Activated T-cell treated with anti-CD3 and anti-CD28 coated beads for 24 hours (primary cell): ENCODE data around the gene S100A6.

Experiments used
- DNase-seq: peaks from one replicate; pipeline ENCODE4 v3.0.0-alpha.2; 2020; ENCODE audit warnings: low read depth

S100A6 gene

DNA sequence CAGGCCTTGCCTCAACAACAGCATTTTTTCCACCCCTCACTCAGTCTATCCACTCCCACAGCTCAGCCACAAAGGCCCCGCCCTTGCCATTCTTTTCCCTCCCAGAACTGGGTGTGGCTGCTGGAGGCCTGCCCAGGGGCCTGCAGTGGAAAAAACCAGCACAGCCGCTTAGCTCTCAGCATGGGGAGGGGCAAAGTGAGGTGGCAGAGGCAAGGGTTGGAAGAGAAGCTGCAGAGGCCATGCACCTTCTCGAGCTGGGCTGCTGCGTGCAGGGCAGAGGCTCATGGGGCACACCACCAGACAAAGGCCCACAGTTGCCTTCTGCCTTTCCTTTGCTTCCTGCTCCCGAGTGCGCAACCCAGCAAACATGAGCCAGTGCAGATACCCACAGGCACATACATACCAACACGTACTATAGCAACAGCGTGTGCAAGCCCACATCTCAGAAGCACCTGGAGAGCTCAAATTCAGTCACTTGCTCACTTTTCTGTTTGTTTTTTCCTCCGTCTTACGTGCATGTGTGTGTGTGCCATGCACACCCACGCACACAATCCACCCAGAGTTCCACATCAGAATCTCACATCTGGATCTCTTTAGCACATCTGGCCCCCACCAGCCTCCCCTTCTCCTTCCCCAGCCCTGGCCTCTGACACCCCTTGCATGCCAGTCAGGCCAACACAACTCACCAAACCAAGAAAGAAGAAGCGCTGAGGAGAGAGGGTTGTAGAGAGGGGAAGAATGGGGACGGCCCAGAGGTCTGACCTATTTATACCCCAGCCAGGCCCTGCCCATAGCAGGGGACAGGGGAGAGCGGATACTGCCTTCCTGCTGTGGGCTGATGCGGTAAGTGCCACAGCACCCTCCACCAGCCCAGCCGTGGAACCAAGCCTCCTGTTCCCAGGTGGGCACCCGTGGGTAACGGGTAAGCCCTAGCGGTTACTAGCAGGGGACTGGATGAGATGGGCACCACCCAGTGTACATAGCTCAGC is 9.6 kb upstream of the S100A6 start, which contains the start of gene S100A4:
TSS of gene S100A4 (minus strand) at position 740 of the 989 bp plus-strand sequence. CDS start 1,012 bp downstream, outside the sequence.
- peak; percentile 94 for DNase-seq

- no peak for DNase-seq
Observed at GRCh38 chr1:153544453-153545066, 8.8 kb upstream of the S100A6 start.

GRCh38 chr1:153543736-153544135 is 7.9 kb upstream of the S100A6 start:
- DNase-seq, result no peak

GRCh38 chr1:153542956-153543711 is 7.3 kb upstream of the S100A6 start:
- DNase-seq, result no peak

DNA sequence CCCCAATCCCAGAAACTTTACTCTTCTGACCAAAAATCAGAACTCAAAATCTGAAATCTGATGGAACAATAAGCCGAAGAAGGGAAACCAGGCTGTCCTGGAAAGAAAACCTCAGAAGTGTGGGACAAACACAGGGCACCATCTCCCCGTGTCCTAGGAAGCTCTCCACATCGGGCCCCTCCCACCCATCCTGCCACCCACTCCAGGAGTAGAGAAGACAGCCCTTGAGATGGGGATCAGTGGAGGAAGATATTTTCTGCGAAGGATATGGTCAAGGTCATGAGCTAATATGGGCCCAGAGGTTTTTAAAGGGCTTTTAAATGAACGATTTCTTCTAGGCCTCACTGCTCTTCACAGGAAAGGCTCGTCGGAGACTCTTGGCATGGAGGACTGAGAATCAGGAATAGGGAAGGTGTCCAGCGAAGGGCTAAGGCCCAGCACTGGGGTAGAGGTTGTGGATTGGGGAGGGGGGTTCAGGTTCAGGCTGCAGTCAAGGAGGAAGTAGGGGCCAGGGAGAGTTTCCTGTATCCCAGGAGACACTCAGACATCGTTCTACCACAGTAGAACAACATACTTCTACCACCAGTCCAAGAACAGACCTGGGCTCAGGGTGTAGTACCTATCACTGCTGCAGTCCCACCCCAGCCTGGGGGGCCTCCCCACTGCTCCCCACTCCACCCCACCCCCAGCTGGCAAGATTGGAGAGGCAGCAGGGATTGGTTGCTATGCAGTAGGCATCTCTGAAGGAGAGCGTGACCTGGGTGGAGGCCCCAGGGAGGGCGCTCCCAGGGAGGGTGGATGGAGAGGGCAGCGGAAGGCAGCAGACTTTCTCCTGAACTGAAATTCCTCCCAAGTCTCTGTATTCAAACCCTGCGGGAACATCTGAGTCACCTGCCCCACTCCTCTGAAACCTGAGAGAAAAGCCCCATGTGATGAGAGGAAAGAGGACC is 6.1 kb upstream of the S100A6 start:
- no peak for DNase-seq

DNA sequence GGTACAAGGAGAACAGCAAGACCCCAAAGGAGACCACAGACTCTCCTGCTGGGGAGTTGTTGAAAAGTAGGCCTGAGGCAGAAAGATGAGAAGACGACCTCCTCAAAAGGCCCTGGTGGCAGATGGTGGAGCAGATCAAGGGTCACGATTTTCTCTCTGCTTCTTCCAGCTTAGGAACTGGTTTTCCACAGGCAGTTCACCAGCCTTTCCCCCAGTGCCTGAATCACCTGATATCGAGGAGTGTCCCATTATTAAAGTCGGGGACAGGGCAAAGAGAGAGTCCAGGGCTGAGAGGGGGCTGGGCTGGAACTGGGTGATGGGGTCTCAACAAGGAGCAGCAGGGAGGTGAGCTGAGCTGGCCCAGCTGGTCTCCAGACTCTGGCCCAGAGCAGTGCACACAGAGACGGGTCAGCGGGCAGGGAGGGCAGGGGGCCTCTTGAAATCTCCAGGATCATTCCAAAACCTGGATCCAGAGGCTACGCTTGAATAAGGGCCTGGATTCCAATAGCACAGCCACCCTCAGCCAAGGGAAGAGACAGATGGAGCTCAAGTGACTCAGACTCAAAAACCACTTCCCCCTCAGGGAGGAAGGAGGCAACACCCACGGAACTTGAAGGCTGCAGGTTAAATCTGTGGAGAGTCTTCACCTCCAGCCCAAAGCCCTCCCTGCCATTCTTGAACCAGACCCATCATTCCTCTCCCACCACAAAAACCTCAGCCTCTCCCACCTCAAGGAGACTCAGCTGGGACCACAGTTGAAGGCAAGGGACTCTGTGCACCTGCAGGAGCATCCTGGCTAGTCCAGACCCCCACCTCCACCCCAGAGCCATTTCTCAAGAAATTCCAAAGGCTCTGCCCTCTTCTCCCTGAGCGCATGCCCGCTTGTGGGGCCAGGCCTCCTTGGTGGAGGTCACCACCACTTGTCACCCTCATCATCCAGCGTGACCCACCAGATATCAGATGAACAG is 4.9 kb upstream of the S100A6 start, which contains the start of gene S100A5:
TSS of gene S100A5 (minus strand) at position 541 of the 968 bp plus-strand sequence. CDS start 743 bp downstream, outside the sequence.
- DNase-seq, result peak; percentile 38

GRCh38 chr1:153539395-153540093 is 3.8 kb upstream of the S100A6 start:
- no peak for DNase-seq

GRCh38 chr1:153538315-153538821 is 2.6 kb upstream of the S100A6 start:
- no peak for DNase-seq

- no peak for DNase-seq
Observed at GRCh38 chr1:153537376-153537730, 1.6 kb upstream of the S100A6 start.

- no peak for DNase-seq
Observed at GRCh38 chr1:153536671-153537375, 1.0 kb upstream of the S100A6 start.

DNA sequence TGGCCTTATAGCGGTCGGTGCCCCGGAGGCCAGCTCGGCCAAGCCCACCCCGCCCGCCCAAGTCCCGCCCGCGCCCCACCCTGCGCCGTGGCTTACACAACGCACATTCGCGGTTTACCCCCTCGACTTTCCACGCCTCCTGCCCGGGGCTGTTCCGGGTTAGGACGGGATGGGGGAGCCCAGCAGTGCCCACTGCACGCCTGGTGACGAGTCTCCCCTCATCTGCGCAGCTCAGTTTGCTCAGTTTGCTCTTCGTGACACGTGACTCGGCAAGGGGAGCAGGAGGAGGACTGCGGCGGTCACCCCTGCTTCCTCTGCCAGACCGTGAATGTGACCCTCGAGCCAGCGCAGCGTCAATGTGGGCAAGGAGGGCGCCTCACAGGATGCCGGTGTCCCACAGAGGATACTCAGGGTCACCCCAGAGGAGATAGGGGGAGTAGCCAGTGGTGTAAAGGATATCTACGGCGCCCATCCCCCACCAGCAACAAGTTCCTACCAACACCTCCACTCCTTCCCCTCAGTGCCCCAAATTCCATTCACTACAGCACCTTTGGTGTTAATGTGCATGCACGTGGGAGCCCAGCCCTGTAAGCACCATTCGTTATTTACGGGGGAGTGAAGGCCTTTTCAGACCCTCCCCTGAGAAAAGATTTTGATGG is 350 bp upstream of the S100A6 start:
- peak; percentile 80 for DNase-seq

- DNase-seq, result no peak
Observed at GRCh38 chr1:153534925-153535241, 908 bp downstream of the S100A6 start.

DNA sequence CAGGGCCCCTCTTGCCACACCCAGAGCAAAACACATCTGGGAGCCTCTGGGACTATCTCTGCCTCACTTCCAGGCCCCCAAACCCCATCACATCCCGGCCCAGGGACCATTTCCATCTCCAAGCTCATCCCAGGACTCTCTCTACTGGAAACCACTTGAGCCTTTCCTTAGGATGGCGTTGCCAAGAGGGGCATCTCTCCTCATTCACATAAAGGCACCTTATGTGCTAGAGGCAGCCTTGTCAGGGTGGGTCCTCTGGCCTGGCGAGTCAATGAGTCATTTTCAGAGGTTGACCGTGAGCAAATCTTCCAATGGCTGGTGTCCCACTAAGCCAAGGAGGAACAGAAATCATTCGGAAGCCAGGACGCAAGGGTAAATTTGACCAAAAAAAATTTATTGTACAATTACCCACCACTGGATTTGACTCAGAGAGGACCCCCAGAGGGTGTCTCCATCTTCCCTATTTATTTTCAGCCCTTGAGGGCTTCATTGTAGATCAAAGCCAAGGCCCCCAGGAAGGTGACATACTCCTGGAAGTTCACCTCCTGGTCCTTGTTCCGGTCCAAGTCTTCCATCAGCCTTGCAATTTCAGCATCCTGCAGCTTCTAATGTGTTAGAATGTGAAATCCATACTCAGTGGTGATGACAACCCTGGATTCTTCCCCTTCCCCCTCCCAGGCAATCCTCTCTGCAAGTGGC is 1.4 kb downstream of the S100A6 start:
- DNase-seq, result no peak

- no peak for DNase-seq
Observed at GRCh38 chr1:153533689-153534201, 2.0 kb downstream of the S100A6 start.

- peak; percentile 67 for DNase-seq
Observed at GRCh38 chr1:153532769-153533599, 2.8 kb downstream of the S100A6 start.

- DNase-seq, result no peak
Observed at GRCh38 chr1:153532181-153532580, 3.6 kb downstream of the S100A6 start.
